ENCODE measurements around the gene RPL3.

The RPL3 gene

GRCh38 chr22:39309364-39309861, 10.0 kb downstream of the RPL3 start:
- CTCF ChIA-PET, result interaction anchor here (0.8 to 2.3 kb wide), 17 partner anchors 9 to 175 kb away, joined by 3 to 10 read pairs (median 4); partner anchors contain the start of gene RPL3
- POLR2A ChIA-PET, result interaction anchor here (1.4 kb wide), 1 partner anchor 10 kb away, joined by 5 read pairs; the partner anchor contains the start of gene RPL3
- peaks cover 0 to 13% (median 6%) of the 10 kb centered on the region in 4 experiments for H3K4me1 ChIP-seq (ENCODE audit: control extremely low read depth in 1 of 4, control insufficient read depth in 4 of 4, insufficient read depth in 4 of 4, low read length in 3 of 4)
- H3K27ac ChIP-seq (ENCODE audit: insufficient read depth in 1 of 2, low read depth in 1 of 2, low read length in 2 of 2, poor library complexity in 1 of 2, severe bottlenecking in 2 of 2), result no peak overlapping the region
- no peak for DNase-seq
- no peak overlapping the region for H3K4me3 ChIP-seq (ENCODE audit: control insufficient read depth in 1 of 7, extremely low read depth in 1 of 7, insufficient read depth in 4 of 7, low read depth in 2 of 7, low read length in 6 of 7)
- 80% methylated on average over 12 of the region's 18 CpGs for WGBS (ENCODE audit: insufficient coverage)
- H3K27me3 ChIP-seq (replicated peaks in 2 of 5; ENCODE audit: control insufficient read depth in 4 of 5, insufficient read depth in 5 of 5, low read length in 4 of 5), result peaks cover 0 to 3% (median 0%) of the 10 kb centered on the region in 5 experiments
- H3K36me3 ChIP-seq (ENCODE audit: control insufficient read depth in 4 of 4, insufficient read depth in 4 of 4, low read length in 3 of 4), result peaks cover 9 to 37% (median 27%) of the 10 kb centered on the region in 4 experiments
- H3K9me3 ChIP-seq (ENCODE audit: control extremely low read depth in 1 of 5, control insufficient read depth in 4 of 5, insufficient read depth in 2 of 5, low read depth in 1 of 5, low read length in 4 of 5), result no peaks in the 10 kb centered on the region

GRCh38 chr22:39308614-39309363, 10.6 kb downstream of the RPL3 start:
- H3K36me3 ChIP-seq (ENCODE audit: control insufficient read depth in 4 of 4, insufficient read depth in 4 of 4, low read length in 3 of 4), result peaks cover 5 to 30% (median 21%) of the 10 kb centered on the region in 4 experiments
- H3K27me3 ChIP-seq (replicated peaks in 2 of 5; ENCODE audit: control insufficient read depth in 4 of 5, insufficient read depth in 5 of 5, low read length in 4 of 5), result peaks cover 0 to 7% (median 0%) of the 10 kb centered on the region in 5 experiments
- peaks cover 0 to 12% (median 6%) of the 10 kb centered on the region in 4 experiments for H3K4me1 ChIP-seq (ENCODE audit: control extremely low read depth in 1 of 4, control insufficient read depth in 4 of 4, insufficient read depth in 4 of 4, low read length in 3 of 4)
- CTCF ChIA-PET, result interaction anchor here (0.8 to 2.4 kb wide), 11 partner anchors 9 to 175 kb away, joined by 3 to 10 read pairs (median 5); partner anchors contain the start of gene RPL3
- H3K9me3 ChIP-seq (ENCODE audit: control extremely low read depth in 1 of 5, control insufficient read depth in 4 of 5, insufficient read depth in 2 of 5, low read depth in 1 of 5, low read length in 4 of 5), result no peaks in the 10 kb centered on the region
- peak in 2 of 3 donors; percentile 61 to 69 for DNase-seq
- WGBS (ENCODE audit: insufficient coverage), result 48% methylated on average over 11 of the region's 24 CpGs
- POLR2A ChIA-PET, result interaction anchor here (1.4 kb wide), 1 partner anchor 10 kb away, joined by 5 read pairs; the partner anchor contains the start of gene RPL3
- no peak overlapping the region for H3K4me3 ChIP-seq (ENCODE audit: control insufficient read depth in 1 of 7, extremely low read depth in 1 of 7, insufficient read depth in 4 of 7, low read depth in 2 of 7, low read length in 6 of 7)
- H3K27ac ChIP-seq (ENCODE audit: insufficient read depth in 1 of 2, low read depth in 1 of 2, low read length in 2 of 2, poor library complexity in 1 of 2, severe bottlenecking in 2 of 2), result no peak overlapping the region

GRCh38 chr22:39306456-39307361, 12.7 kb downstream of the RPL3 start:
- H3K27ac ChIP-seq (ENCODE audit: insufficient read depth in 1 of 2, low read depth in 1 of 2, low read length in 2 of 2, poor library complexity in 1 of 2, severe bottlenecking in 2 of 2), result no peak overlapping the region
- peaks cover 0 to 7% (median 2%) of the 10 kb centered on the region in 5 experiments for H3K27me3 ChIP-seq (replicated peaks in 2 of 5; ENCODE audit: control insufficient read depth in 4 of 5, insufficient read depth in 5 of 5, low read length in 4 of 5)
- peaks cover 0 to 10% (median 3%) of the 10 kb centered on the region in 4 experiments for H3K36me3 ChIP-seq (ENCODE audit: control insufficient read depth in 4 of 4, insufficient read depth in 4 of 4, low read length in 3 of 4)
- peak; percentile 34 to 59 (median 55) for DNase-seq
- no peaks in the 10 kb centered on the region for H3K9me3 ChIP-seq (ENCODE audit: control extremely low read depth in 1 of 5, control insufficient read depth in 4 of 5, insufficient read depth in 2 of 5, low read depth in 1 of 5, low read length in 4 of 5)
- no peak overlapping the region for H3K4me3 ChIP-seq (ENCODE audit: control insufficient read depth in 1 of 7, extremely low read depth in 1 of 7, insufficient read depth in 4 of 7, low read depth in 2 of 7, low read length in 6 of 7)
- H3K4me1 ChIP-seq (ENCODE audit: control extremely low read depth in 1 of 4, control insufficient read depth in 4 of 4, insufficient read depth in 4 of 4, low read length in 3 of 4), result peaks cover 0 to 12% (median 6%) of the 10 kb centered on the region in 4 experiments
- CTCF ChIA-PET, result interaction anchor here (0.6 to 3.6 kb wide), 21 partner anchors 8 to 843 kb away, joined by 3 to 24 read pairs (median 4); partner anchors contain the start of gene RPL3
- POLR2A ChIA-PET, result interaction anchor here (0.9 to 1.3 kb wide), 2 partner anchors 12 to 13 kb away, joined by 4 read pairs; partner anchors contain the start of gene RPL3
- WGBS (ENCODE audit: insufficient coverage), result 57% methylated on average over 8 of the region's 14 CpGs

- 97% methylated on average over 16 of the region's 16 CpGs for WGBS (ENCODE audit: insufficient coverage)
- ChIA-PET POLR2A (interaction anchor here (0.7 kb wide), 1 partner anchor 18 kb away, joined by 3 read pairs; no protein-coding TSS in a partner anchor), CTCF (interaction anchor here (0.7 to 3.6 kb wide), 11 partner anchors 10 to 170 kb away, joined by 3 to 24 read pairs (median 4); partner anchors contain the start of gene RPL3)
Observed at GRCh38 chr22:39303892-39304671, 15.3 kb downstream of the RPL3 start.

GRCh38 chr22:39303358-39303757, 16.1 kb downstream of the RPL3 start:
- no peak for DNase-seq
- ChIA-PET CTCF (interaction anchor here (0.7 to 3.6 kb wide), 8 partner anchors 8 to 169 kb away, joined by 3 to 24 read pairs (median 4); partner anchors contain the start of gene RPL3), POLR2A (interaction anchor here (0.6 to 0.7 kb wide), 2 partner anchors 17 to 48 kb away, joined by 3 read pairs; no protein-coding TSS in a partner anchor)
- H3K4me3 ChIP-seq (ENCODE audit: control insufficient read depth in 1 of 7, extremely low read depth in 1 of 7, insufficient read depth in 4 of 7, low read depth in 2 of 7, low read length in 6 of 7), result no peak overlapping the region
- no peaks in the 10 kb centered on the region for H3K9me3 ChIP-seq (ENCODE audit: control extremely low read depth in 1 of 5, control insufficient read depth in 4 of 5, insufficient read depth in 2 of 5, low read depth in 1 of 5, low read length in 4 of 5)
- 95% methylated on average over 11 of the region's 11 CpGs for WGBS (ENCODE audit: insufficient coverage)
- H3K36me3 ChIP-seq (ENCODE audit: control insufficient read depth in 4 of 4, insufficient read depth in 4 of 4, low read length in 3 of 4), result peaks cover 0 to 2% (median 0%) of the 10 kb centered on the region in 4 experiments
- no peak overlapping the region for H3K27ac ChIP-seq (ENCODE audit: insufficient read depth in 1 of 2, low read depth in 1 of 2, low read length in 2 of 2, poor library complexity in 1 of 2, severe bottlenecking in 2 of 2)
- peaks cover 0 to 21% (median 13%) of the 10 kb centered on the region in 4 experiments for H3K4me1 ChIP-seq (ENCODE audit: control extremely low read depth in 1 of 4, control insufficient read depth in 4 of 4, insufficient read depth in 4 of 4, low read length in 3 of 4)
- H3K27me3 ChIP-seq (replicated peaks in 2 of 5; ENCODE audit: control insufficient read depth in 4 of 5, insufficient read depth in 5 of 5, low read length in 4 of 5), result peaks cover 0 to 33% (median 14%) of the 10 kb centered on the region in 5 experiments

More at GRCh38 chr22:39303892-39304671, 15.3 kb downstream of the RPL3 start:
- no peak overlapping the region for H3K4me3 ChIP-seq (ENCODE audit: control insufficient read depth in 1 of 7, extremely low read depth in 1 of 7, insufficient read depth in 4 of 7, low read depth in 2 of 7, low read length in 6 of 7)
- H3K27me3 ChIP-seq (replicated peaks in 2 of 5; ENCODE audit: control insufficient read depth in 4 of 5, insufficient read depth in 5 of 5, low read length in 4 of 5), result peaks cover 0 to 28% (median 14%) of the 10 kb centered on the region in 5 experiments
- H3K4me1 ChIP-seq (ENCODE audit: control extremely low read depth in 1 of 4, control insufficient read depth in 4 of 4, insufficient read depth in 4 of 4, low read length in 3 of 4), result peaks cover 0 to 28% (median 16%) of the 10 kb centered on the region in 4 experiments
- H3K27ac ChIP-seq (ENCODE audit: insufficient read depth in 1 of 2, low read depth in 1 of 2, low read length in 2 of 2, poor library complexity in 1 of 2, severe bottlenecking in 2 of 2), result no peak overlapping the region
- peaks cover 0 to 2% (median 0%) of the 10 kb centered on the region in 4 experiments for H3K36me3 ChIP-seq (ENCODE audit: control insufficient read depth in 4 of 4, insufficient read depth in 4 of 4, low read length in 3 of 4)
- no peaks in the 10 kb centered on the region for H3K9me3 ChIP-seq (ENCODE audit: control extremely low read depth in 1 of 5, control insufficient read depth in 4 of 5, insufficient read depth in 2 of 5, low read depth in 1 of 5, low read length in 4 of 5)
- no peak for DNase-seq

Measured in common myeloid progenitor, CD34-positive (primary cell).